ENCODE results near the gene KIRREL1. TPM values are rescaled to one million over a fixed set of nuclear protein-coding genes. Genes with fewer than 3 reads are reported as not detected.

KIRREL1 gene
- total RNA-seq, 1 experiment from 2014 or later: 30.5 TPM

GRCh38 chr1:158016651-158017335, 23.3 kb downstream of the KIRREL1 start:
- H3K27me3 ChIP-seq (ENCODE audit: insufficient read depth, low read length): no peaks in the 10 kb centered on the region
- no peak overlapping the region for H3K4ac ChIP-seq (ENCODE audit: low read depth, low read length)
- no peak overlapping the region for H2AFZ ChIP-seq (ENCODE audit: low read length)
- Mint-ChIP-seq H3K4me3 (peak overlapping the region in 1 of 2 experiments; percentile 14; a peak in 2 of 5 replicates), H3K27me3 (ENCODE audit: low read depth) (no peaks in the 10 kb centered on the region; the same call in 1 of the 2 replicates), H3K36me3 (ENCODE audit: insufficient read depth in 1 of 3, low read depth in 3 of 3) (no peaks in the 10 kb centered on the region), H3K27ac (peak overlapping the region; percentile 80 to 93 (median 89)), H3K4me1 (peaks cover 79 to 91% of the 10 kb centered on the region in 2 experiments), H3K9me3 (no peaks in the 10 kb centered on the region; a peak in 1 of 5 replicates)
- no peak overlapping the region for H2AK5ac ChIP-seq (ENCODE audit: insufficient read length, low read length)
- no peak overlapping the region for H4K8ac ChIP-seq (replicated peaks; ENCODE audit: insufficient read length, low read depth, low read length)
- H3K14ac ChIP-seq (ENCODE audit: insufficient read depth, low read length): no peak overlapping the region
- H3K79me1 ChIP-seq (ENCODE audit: insufficient read depth, low read depth, low read length, poor library complexity, severe bottlenecking): no peaks in the 10 kb centered on the region
- WGBS (ENCODE audit: extremely low coverage, insufficient read length, low lambda C conversion rate): no CpG with 5 or more reads among the region's 10 CpGs
- no peaks in the 10 kb centered on the region for H3K23me2 ChIP-seq (ENCODE audit: insufficient read length, low read depth, low read length, poor library complexity, severe bottlenecking)
- H3K9ac ChIP-seq (ENCODE audit: extremely low read depth, insufficient read length, low read length): no peak overlapping the region
- peaks cover 14% of the 10 kb centered on the region; the same call in 1 of the 2 replicates for H3K79me2 ChIP-seq (ENCODE audit: insufficient read depth, low read length)
- H3K9me3 ChIP-seq (ENCODE audit: control insufficient read depth, low read depth, low read length): no peaks in the 10 kb centered on the region
- no peak overlapping the region for H3K23ac ChIP-seq (ENCODE audit: insufficient read length, low read depth, low read length)
- TF ChIP-seq CTCF (conservative IDR thresholded peaks at IDR 0.05): no peak
- no peak overlapping the region for H3T11ph ChIP-seq (ENCODE audit: low read length)
- H3K4me2 ChIP-seq (ENCODE audit: insufficient read depth, insufficient read length, low read length): no peak overlapping the region
- H3K56ac ChIP-seq (ENCODE audit: insufficient read length, low read depth, low read length): no peak overlapping the region
- H4K20me1 ChIP-seq (ENCODE audit: control insufficient read depth, insufficient read depth, insufficient read length): no peaks in the 10 kb centered on the region
- no peak overlapping the region for H2BK120ac ChIP-seq (ENCODE audit: low read depth, low read length, poor library complexity, severe bottlenecking)
- H4K5ac ChIP-seq (ENCODE audit: insufficient read length, low read depth, low read length): no peak overlapping the region
- no peak overlapping the region for H3K27ac ChIP-seq (ENCODE audit: insufficient read length, low read depth, low read length)
- H2BK20ac ChIP-seq (ENCODE audit: low read depth, low read length, poor library complexity, severe bottlenecking): no peak overlapping the region
- H2BK15ac ChIP-seq (ENCODE audit: low read depth, low read length): no peak overlapping the region
- no peak overlapping the region for H2BK5ac ChIP-seq (ENCODE audit: insufficient read length, low read length)
- H3K18ac ChIP-seq (ENCODE audit: insufficient read length, low read depth, low read length): no peak overlapping the region
- H2BK12ac ChIP-seq (ENCODE audit: insufficient read length, low read depth, low read length): no peak overlapping the region
- no peak for DNase-seq
- H3K4me1 ChIP-seq (ENCODE audit: insufficient read depth, low read length): peaks cover 39% of the 10 kb centered on the region
- no peak overlapping the region for H4K91ac ChIP-seq (ENCODE audit: insufficient read length, low read depth, low read length)

All from H9 (cell line).